Measurements from ENCODE around the gene UQCC2.

The UQCC2 gene

DNA sequence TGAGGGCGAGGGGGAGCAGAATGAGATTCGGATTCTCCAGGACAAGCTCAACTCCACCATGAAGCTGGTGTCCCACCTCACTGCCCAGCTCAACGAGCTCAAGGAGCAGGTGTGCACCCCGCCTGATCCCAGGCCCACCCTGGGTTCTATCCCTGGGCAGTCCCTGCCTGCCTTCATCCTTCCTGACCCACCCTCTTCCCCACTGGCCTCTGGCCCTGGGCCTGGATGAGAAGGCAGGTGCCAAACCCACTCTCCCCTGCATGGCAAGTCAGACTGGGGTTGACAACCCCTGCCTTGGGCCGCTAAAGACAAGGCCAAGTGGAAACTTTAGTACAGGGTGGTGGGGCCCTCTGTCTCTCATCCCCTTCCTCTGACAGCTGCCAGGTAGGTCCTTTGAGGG lies 16.5 kb downstream of the UQCC2 start:
- no peak for TF ChIP-seq CTCF (IDR thresholded peaks at IDR 0.05)
- TF ChIP-seq ZFX (IDR thresholded peaks at IDR 0.05; ENCODE audit: borderline replicate concordance) = no peak
- peak overlapping the region; percentile 22; the same call in 1 of the 2 replicates for H3K27ac ChIP-seq

GRCh38 chr6:33694401-33694931 lies 17.0 kb downstream of the UQCC2 start:
- TF ChIP-seq ZFX (IDR thresholded peaks at IDR 0.05; ENCODE audit: borderline replicate concordance) (no peak), CTCF (IDR thresholded peaks at IDR 0.05) (no peak)
- H3K27ac ChIP-seq = peak overlapping the region; percentile 22; the same call in 1 of the 2 replicates

GRCh38 chr6:33693186-33694105 lies 18.1 kb downstream of the UQCC2 start:
- no peak for TF ChIP-seq ZFX (IDR thresholded peaks at IDR 0.05; ENCODE audit: borderline replicate concordance)
- TF ChIP-seq CTCF (IDR thresholded peaks at IDR 0.05) = no peak
- H3K27ac ChIP-seq = peak overlapping the region; percentile 22; the same call in 1 of the 2 replicates

DNA sequence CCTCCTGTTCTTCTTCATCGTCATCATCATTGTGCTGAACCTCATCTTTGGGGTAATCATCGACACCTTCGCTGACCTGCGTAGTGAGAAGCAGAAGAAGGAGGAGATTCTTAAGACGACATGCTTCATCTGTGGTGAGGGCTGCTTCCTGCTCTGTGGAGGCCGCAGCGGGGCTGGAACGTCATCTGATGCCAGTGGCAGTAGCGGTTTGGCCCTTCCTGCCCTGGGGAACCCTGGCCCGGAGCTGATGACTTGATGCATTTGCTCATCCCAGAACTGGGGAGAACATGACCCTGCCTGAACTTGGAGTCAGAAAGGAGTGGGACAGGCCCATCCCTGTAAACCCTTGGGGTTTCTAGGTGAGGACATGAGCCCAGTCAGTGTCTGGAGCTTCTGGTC lies 18.7 kb downstream of the UQCC2 start:
- H3K27ac ChIP-seq = no peak overlapping the region
- TF ChIP-seq ZFX (IDR thresholded peaks at IDR 0.05; ENCODE audit: borderline replicate concordance) (no peak), CTCF (IDR thresholded peaks at IDR 0.05) (no peak)

GRCh38 chr6:33692078-33692759 lies 19.3 kb downstream of the UQCC2 start:
- H3K27ac ChIP-seq = no peak overlapping the region
- TF ChIP-seq CTCF (IDR thresholded peaks at IDR 0.05) = no peak
- TF ChIP-seq ZFX (IDR thresholded peaks at IDR 0.05; ENCODE audit: borderline replicate concordance) = no peak

DNA sequence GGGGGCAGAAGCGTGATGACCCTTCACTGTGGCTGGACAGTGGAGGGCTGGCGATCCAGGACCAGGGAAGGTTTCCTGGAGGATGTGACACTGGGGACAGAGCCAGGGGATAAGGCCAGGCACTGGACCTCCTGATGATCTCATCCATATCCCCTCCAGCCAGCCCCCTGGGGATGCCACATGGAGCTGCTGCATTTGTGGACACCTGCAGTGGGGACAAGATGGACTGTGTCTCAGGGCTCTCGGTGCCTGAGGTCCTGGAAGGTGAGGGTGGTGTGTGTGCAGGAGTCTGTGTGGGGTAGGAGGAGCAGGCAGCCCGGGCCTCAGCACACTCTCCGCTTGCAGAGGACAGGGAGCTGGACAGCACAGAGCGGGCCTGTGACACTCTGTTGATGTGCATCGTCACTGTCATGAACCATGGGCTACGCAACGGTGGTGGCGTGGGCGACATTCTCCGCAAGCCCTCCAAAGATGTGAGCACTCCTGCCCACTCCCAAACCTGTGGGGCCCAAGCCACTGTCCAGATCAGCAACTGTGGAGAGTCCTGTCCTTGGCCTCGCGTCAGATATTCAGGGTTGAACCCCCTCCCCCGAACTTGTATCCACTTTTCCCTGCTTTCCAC lies 19.9 kb downstream of the UQCC2 start:
- H3K27ac ChIP-seq = no peak overlapping the region
- TF ChIP-seq CTCF (IDR thresholded peaks at IDR 0.05) (no peak), ZFX (IDR thresholded peaks at IDR 0.05; ENCODE audit: borderline replicate concordance) (no peak)

Measured in 22Rv1 (cell line).